Peyer's patch (tissue), 4 donors: Measurements from ENCODE around the gene GOLGA8M.
"Not testable (repeated sequence)": the region's sequence is repeated elsewhere in the genome, so short reads cannot be mapped to it uniquely, and the experiment has no call there.

Experiments
- CTCF ChIP-seq, 6 experiments: fragments of 450-650 bp in 4 of 6; fragments of 200-600 bp in 2 of 6; sonication (generic) in 1 of 6; IDR thresholded peaks; one replicate each; pipeline ENCODE4 v1.5.1; 2017 to 2019; ENCODE audit warnings: antibody characterized with exemption in 6 of 6, mild to moderate bottlenecking in 3 of 6, moderate library complexity in 1 of 6
- POLR2A ChIP-seq, 2 donors: fragments of 450-650 bp; IDR thresholded peaks; one replicate each; pipeline ENCODE4 v1.5.1; 2017; ENCODE audit warnings: antibody characterized with exemption in 2 of 2, mild to moderate bottlenecking in 2 of 2, moderate library complexity in 2 of 2

- TF ChIP-seq CTCF, POLR2A (IDR thresholded peaks at IDR 0.05): not testable (repeated sequence)
Measured at GRCh38 chr15:28664575-28664974, 47.6 kb downstream of the GOLGA8M start.
